ENCODE measurements around the gene SERPINH1.
"Not testable (repeated sequence)": the region's sequence is repeated elsewhere in the genome, so short reads cannot be mapped to it uniquely, and the experiment has no call there.

Gene SERPINH1

GRCh38 chr11:75578977-75579376 lies 16.9 kb downstream of the SERPINH1 start:
- FAIRE-seq: no peak

GRCh38 chr11:75579841-75580240 lies 17.8 kb downstream of the SERPINH1 start:
- FAIRE-seq: no peak

- FAIRE-seq: no peak
These were observed 20.4 kb downstream of the SERPINH1 start for GRCh38 chr11:75582506-75582894.

GRCh38 chr11:75582895-75583717 lies 21.1 kb downstream of the SERPINH1 start:
- FAIRE-seq: no peak

- no peak for FAIRE-seq
These were observed 21.9 kb downstream of the SERPINH1 start for GRCh38 chr11:75583718-75584658.

- not testable (repeated sequence) for FAIRE-seq
These were observed 22.7 kb downstream of the SERPINH1 start for GRCh38 chr11:75584659-75585292.

- no peak for FAIRE-seq
These were observed 23.2 kb downstream of the SERPINH1 start for GRCh38 chr11:75585293-75585670.

- no peak for FAIRE-seq
These were observed 24.3 kb downstream of the SERPINH1 start for GRCh38 chr11:75586395-75586794.

- FAIRE-seq: no peak
These were observed 26.0 kb downstream of the SERPINH1 start for GRCh38 chr11:75588051-75588481.

GRCh38 chr11:75589051-75589450 lies 27.0 kb downstream of the SERPINH1 start:
- no peak for FAIRE-seq

DNA sequence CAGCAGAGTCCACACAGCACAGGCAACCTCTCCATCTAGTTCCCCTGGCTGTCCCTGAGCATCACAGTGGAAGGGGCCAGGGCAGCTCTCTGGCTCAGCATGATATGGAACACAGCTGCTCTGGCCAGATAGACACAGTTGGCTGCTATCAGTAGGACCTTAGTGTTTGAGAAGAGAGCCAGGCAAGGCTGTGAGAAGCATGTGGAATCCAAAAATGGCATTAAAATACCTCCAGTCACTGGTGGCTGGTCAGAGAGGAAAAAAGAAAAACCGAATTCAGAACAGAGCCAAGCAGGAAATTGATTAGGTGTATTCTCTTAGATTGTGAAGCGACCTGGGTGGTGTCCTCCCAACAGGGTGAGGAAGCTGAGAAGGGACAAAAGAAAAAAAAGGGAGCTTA lies 27.9 kb downstream of the SERPINH1 start:
- no peak for FAIRE-seq

GRCh38 chr11:75591371-75591770 lies 29.3 kb downstream of the SERPINH1 start:
- FAIRE-seq: no peak

DNA sequence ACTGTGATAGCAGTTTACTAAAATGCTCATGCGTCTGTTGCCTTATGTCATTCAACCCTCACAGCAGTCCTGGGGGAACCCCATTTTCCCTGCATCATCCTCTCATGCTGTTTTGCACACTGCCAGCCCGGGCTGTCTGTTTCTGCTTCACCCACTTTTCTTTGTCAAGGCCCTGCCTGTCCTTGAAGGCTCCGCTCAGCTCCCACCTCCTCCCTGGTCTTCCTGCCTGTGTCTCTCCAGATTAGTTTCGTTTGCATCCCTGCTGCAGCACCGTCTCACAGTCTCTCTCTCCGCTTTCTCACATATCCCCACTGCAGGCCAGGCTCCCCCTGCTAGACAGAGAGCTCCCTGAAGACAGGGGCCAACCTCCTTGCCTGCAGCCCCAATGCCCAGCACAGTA lies 29.9 kb downstream of the SERPINH1 start:
- FAIRE-seq: no peak

DNA sequence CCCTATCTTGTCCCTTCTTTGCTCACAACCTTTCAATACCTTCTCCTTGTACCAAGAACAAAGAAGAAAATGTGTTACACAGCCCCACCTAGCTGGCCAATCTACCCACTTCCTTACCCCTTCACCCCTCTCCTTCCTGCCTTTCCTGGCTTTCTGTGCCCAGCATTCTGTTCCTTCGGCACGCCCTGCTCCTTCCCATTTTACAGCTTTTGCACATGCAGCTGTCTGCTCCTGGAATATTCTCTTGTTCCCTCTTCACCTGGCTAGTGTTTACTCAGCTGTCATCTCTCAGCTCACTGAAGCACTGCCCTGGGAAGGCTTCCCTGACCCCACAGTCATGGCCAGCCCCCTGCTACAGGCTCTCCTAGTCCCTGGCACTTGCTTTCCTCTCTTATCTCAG lies 30.7 kb downstream of the SERPINH1 start:
- FAIRE-seq: no peak

DNA sequence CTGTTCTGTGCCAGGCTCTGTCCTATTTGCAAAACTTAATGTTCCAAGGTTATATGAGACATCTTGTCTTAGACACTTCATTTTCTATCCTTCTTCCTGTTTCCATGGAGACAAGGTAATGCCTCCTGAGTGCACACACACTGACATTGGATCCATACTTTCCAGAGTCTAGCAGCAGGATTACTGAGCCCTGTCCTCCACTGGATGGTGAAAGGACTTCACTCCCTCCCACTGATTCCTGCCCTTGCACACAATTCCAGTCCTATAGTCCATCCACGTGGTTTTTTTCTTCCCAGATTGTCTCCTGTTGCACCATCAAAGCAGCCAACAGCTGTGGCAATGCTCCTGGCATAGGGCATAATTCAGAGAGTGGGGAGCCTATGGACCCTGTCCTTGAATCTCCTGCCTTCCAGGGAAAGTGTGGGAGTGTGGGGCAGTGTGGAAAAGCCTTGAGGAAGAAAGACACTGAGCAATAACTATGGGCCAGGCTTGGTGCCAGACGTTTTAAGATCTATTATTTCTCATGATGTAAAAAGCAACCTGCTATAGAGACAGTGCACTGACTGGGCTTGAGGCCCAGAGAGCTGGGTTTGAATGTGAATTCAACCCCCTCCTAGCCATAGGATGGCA lies 31.3 kb downstream of the SERPINH1 start:
- FAIRE-seq: no peak

GRCh38 chr11:75594211-75594610 lies 32.2 kb downstream of the SERPINH1 start:
- no peak for FAIRE-seq

DNA sequence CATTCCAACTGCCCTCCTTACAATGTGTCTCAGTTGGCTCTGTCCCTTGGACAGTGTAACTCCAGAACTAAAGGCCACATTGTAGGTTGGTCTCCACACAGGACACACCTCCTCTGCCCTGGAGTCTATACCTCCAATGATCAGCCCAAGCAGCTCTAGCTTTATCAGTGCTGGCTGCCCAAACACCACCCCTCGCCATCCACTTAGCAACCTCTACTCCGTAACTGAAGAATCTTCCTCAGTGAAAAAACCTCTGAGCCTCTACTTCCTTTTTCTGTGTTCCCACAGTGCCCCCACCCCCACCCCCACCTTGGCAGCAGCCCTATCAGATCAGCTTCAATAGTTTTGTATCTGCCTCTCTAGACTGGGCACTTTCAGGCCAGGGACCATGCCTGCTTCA lies 33.4 kb downstream of the SERPINH1 start:
- no peak for FAIRE-seq

- FAIRE-seq: no peak
These were observed 34.9 kb downstream of the SERPINH1 start for GRCh38 chr11:75596914-75597313.

DNA sequence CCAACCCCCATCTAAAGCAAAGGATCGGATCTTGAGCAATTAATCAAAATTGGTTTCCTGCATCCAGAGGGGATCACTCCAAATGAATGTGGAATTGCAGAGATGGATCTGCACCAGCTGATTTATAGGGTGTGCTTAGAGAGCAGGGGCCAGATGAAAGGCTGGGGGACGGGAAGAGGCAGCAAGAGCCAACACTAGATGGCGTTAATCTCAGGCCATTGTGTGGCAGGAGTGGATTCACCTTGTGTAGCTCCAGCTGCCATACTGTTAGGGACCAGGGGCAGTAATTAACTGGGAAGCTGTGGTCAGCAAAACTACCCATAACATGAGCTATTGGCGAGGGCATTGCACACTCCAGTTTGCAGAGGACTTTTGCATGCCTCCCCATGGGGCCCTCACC lies 35.6 kb downstream of the SERPINH1 start:
- no peak for FAIRE-seq

DNA sequence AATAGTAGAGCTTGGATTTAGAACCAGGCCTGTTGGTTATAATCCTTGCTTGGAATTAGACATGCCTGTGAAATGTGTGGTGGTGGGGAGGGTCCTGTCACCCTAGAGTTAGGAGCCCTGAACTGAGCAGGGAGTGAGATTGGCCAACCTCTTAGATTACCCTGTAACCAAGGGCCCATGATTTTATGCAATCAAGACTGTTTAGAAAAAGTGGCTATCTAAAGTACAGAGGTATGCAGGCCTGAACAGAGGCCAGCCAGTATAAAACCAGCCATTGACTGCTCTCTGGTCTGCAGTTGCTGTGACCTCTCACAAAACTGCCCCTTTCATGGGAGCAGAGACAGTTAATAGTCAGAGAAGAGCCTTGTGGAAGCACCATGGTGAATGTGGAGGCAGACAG lies 36.2 kb downstream of the SERPINH1 start:
- FAIRE-seq: no peak

DNA sequence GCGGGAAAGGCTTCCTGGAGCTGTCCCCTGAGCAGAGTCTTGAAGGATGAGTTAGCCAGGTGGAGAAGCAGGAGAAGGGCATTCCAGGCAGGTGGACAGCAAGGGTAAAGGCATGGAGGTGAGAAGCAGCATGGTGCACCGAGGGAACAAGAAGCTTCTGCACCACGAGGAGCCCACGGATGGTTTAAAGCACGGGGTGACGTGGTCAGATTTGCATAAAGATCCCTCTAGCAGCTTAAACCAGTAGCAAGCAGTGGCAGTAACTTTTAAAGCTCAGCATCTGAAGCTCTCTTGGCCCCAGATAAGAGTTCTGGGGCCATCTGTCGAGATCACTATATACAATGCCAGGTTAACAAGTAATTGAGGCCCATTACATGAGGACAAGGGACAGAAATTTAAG lies 36.8 kb downstream of the SERPINH1 start:
- FAIRE-seq: no peak

- FAIRE-seq: no peak
These were observed 38.3 kb downstream of the SERPINH1 start for GRCh38 chr11:75600356-75600755.

GRCh38 chr11:75601494-75601893 lies 39.4 kb downstream of the SERPINH1 start:
- no peak for FAIRE-seq
